ENCODE results near the gene TGFBR3.
A peak's percentile ranks its signal among the peaks of the same experiment; 100 is the strongest.

TGFBR3 gene

DNA sequence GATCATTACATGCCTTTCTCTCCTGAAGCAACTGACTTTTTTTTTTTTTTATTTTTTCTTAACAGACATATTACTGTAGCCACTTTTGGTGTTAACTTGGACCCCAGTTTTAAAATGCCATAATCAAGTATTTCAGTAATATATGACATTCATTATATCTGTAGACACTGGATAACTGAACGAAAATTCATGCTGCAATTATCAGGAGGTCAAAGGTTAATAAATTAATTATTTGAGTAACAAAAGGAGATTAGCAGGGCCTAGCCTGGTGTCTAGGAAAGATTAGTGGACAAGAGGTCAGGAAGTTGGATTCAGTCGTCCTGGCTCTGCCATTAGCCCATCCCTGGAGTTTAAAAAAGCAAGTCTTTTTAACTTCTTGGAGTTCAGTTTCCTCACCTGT is 168.1 kb downstream of the TGFBR3 start:
- no peak for DNase-seq (ENCODE audit: low read depth in 2 of 2, low spot score in 1 of 2)

- DNase-seq (ENCODE audit: low read depth in 2 of 2, low spot score in 1 of 2): no peak
Observed at GRCh38 chr1:91716339-91716738, 169.6 kb downstream of the TGFBR3 start.

DNA sequence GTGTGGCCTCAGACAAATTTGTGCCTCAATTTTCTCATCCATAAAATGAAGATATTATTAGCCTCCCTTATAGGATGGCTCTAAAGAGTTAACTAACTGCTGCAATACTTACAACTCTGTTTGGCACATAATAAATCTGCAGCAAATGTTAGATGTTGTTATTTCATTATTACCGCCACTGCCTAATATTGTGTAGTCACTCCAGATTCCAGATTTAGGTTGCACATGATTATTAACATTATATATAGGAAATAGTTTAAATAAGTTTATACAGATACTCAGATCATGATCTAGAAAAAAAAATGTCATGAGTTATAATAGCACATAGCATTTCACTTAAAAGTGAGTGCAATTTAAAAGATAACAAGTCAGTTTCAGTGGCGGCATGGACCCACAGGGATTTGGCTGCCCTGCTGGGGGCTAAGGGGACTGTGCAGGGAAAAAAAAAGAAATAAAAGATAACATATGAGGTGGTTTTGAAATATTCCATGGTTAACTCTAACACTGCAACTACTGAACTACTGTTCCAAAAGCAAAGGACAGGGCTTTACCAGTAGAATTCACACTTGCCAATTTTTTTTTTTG is 170.4 kb downstream of the TGFBR3 start:
- no peak for DNase-seq (ENCODE audit: low read depth in 2 of 2, low spot score in 1 of 2)

- no peak for DNase-seq (ENCODE audit: low read depth in 2 of 2, low spot score in 1 of 2)
Observed at GRCh38 chr1:91714867-91715381, 171.0 kb downstream of the TGFBR3 start.

DNA sequence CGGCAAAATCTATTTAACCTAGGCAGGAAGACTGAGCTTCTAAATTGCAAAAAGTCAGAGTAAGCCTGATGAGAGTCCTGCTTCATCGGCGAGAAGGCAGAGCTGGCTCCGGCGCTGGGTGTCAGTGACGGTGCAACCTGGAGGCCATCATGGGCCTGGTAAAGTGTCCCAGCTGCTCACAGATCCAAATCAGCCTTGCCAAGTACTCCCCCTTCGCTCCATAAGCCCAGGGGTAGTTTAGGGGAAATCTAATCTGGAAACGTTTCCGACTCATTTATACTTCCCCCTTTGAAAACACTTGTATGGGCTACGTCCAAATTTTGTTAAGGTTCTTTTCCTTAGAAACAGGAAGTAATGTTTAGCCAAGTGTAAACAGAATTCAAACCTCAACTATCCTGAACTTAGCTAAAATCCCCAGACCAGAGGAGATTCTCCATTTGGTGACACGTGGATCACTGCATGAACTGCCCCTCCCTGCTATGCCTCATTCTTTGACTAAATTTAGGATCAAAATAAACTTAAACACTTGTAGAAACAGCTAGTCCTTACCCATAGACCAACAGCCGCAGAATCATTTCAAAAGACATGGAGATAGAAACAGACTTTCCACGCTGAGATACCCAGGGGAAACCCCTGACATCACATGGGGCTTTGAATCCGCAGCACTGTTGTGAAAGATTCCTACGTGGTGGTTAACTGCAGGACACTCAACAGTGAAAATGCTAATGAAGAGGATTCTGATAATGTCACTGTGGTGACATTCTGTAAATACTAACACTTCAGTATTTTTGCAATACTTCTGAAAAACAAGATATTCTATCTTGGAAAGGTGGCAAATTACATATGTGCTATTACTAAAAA is 172.7 kb downstream of the TGFBR3 start:
- peak in 1 of 2 donors; percentile 20 for DNase-seq (ENCODE audit: low read depth in 2 of 2, low spot score in 1 of 2)

GRCh38 chr1:91712393-91712792 is 173.6 kb downstream of the TGFBR3 start:
- no peak for DNase-seq (ENCODE audit: low read depth in 2 of 2, low spot score in 1 of 2)

- no peak for DNase-seq (ENCODE audit: low read depth in 2 of 2, low spot score in 1 of 2)
Observed at GRCh38 chr1:91711504-91712247, 174.3 kb downstream of the TGFBR3 start.

DNA sequence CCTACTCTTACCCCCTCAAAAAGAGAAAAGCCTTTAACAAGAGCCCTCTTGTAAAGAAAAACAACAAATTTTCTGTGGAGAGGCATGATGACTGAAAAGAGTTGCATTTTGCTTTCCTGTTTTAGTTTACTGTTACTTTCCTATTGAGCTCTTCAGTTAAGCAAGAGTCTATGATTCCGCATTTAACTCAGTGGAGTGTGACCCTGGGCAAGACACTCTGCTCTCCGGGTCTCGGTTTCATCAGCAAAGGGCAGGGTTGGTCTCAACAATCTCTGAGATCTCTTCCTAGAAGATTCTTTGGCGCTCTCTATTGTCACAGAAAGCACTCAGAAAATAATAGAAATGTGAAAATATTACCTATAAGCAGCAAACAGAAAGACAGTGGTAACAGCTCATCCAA is 175.7 kb downstream of the TGFBR3 start:
- no peak for DNase-seq (ENCODE audit: low read depth in 2 of 2, low spot score in 1 of 2)

- DNase-seq (ENCODE audit: low read depth in 2 of 2, low spot score in 1 of 2): no peak
Observed at GRCh38 chr1:91708691-91709090, 177.3 kb downstream of the TGFBR3 start.

- DNase-seq (ENCODE audit: low read depth in 2 of 2, low spot score in 1 of 2): no peak
Observed at GRCh38 chr1:91707890-91708218, 178.1 kb downstream of the TGFBR3 start.

DNA sequence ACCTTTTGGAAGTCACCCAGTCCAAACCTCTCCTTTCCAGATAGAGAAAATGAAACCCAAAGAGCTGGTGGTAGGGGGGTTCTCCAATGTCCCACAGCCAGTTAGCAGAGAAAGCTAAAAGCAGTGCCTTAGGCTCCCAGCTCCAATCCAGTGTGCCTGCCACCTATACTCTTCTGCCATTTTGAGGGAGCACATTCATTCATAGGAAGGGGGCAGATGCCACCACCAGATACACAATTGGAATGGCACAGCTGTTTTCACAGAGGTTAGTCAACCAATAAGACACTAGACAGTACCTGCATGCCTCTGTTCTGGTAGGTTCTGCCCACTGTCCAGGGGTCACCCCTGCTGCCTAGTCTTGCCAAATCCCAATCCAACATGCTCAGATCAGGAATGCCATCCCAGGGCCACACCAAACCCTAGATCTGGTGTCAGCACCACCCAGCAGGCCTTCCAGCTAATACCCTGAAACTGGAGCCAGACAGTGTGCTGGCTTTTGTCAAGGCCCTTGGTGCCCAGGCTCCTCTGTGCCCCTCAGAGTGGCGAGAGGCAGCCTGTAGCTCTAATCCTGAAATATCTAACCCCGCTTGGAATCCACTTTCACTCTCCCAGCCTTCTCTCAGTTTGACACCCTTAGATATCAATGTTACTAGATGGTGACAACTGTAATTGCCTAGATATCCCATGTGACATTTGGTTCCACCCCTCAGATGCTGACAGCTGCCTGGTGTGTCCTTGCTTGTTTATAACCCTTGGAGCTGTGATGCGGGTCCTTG is 178.6 kb downstream of the TGFBR3 start:
- DNase-seq (ENCODE audit: low read depth in 2 of 2, low spot score in 1 of 2): no peak

GRCh38 chr1:91706140-91706957 is 179.6 kb downstream of the TGFBR3 start:
- DNase-seq (ENCODE audit: low read depth in 2 of 2, low spot score in 1 of 2): no peak

- DNase-seq (ENCODE audit: low read depth in 2 of 2, low spot score in 1 of 2): no peak
Observed at GRCh38 chr1:91704746-91705145, 181.2 kb downstream of the TGFBR3 start.

GRCh38 chr1:91703095-91703494 is 182.9 kb downstream of the TGFBR3 start:
- no peak for DNase-seq (ENCODE audit: low read depth in 2 of 2, low spot score in 1 of 2)

- no peak for DNase-seq (ENCODE audit: low read depth in 2 of 2, low spot score in 1 of 2)
Observed at GRCh38 chr1:91701472-91701869, 184.5 kb downstream of the TGFBR3 start.

- no peak for DNase-seq (ENCODE audit: low read depth in 2 of 2, low spot score in 1 of 2)
Observed at GRCh38 chr1:91700771-91701471, 185.0 kb downstream of the TGFBR3 start.

- no peak for DNase-seq (ENCODE audit: low read depth in 2 of 2, low spot score in 1 of 2)
Observed at GRCh38 chr1:91700332-91700731, 185.6 kb downstream of the TGFBR3 start.

- DNase-seq (ENCODE audit: low read depth in 2 of 2, low spot score in 1 of 2): no peak
Observed at GRCh38 chr1:91699339-91699974, 186.5 kb downstream of the TGFBR3 start.

DNA sequence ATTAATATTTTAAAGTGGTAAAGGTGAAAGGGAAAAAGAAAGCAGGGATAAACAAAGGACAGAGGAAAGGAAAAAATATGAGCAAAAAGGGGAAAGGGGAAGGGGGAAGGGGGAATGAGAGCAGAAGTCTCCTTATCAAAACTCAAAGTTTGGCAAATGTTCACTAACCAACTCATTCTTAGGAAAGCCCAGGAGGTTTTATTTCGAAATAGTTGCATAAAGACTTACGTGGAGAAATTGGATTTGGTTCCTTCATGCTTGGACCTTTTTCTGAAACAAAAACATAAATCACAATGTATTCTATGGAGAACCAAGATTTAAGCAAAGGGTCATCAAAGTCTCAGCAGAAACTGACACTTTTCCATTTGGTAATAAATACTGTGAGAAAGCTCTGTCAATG is 188.1 kb downstream of the TGFBR3 start:
- DNase-seq (ENCODE audit: low read depth in 2 of 2, low spot score in 1 of 2): no peak
